Epithelial cell of alveolus of lung (primary cell): ENCODE data around the gene CARF. TPM values are rescaled to one million over a fixed set of nuclear protein-coding genes. Genes with fewer than 3 reads are reported as not detected.

Experiments
- total RNA-seq: library from RNA; depleted of rRNA; stranded (reverse); fragments of >200 nt; gene quantifications from 2 replicates; pipeline ENCODE4 v1.2.1, GENCODE V29; 2015

The CARF gene
- total RNA-seq: 3.6 and 11.3 TPM in 2 replicates

DNA sequence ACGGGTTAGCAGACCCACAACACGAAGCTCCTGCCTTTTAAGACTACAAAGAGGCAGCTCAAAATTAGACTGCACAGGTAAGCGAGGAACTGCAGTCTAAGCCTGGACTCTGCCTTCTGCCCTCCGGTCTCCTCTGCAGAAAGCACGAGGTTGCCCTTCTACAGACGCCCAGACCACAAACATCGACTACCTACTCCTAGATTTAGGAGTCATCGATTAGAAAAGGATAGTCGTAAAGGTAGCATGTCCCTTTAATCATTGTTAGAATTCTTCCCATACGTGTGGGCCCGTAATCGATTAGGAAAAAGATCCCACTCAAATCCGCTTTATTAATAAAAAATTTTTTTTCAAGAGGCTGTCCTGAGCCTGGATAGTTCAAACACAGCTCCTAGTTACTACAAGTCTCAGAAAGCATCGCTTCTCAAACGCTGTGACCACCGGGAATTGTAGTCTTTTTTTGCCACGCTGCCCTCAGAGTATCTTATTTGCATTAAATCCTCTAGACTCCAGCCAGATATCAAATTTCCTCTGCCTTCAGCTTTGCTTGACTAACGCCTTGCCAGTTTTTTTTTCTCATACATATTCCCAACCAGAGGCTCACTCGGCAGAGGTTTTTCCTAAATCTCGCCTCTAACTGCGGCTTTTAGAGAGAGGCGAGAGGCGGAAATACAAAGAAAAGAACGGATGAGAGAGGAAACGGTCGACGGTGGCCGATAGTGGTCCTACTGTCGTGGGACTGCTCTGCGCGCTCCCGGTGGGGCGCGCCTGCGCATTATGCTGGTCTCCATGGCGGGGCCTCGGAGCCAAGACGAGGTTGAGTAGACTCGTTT, at the start of gene CARF, which contains the start of gene WDR12:
TSS of gene CARF (plus strand) at position 764 of the 830 bp plus-strand sequence. CDS start 29,628 bp downstream, outside the sequence.
TSS of gene WDR12 (minus strand) at position 162 of the 830 bp plus-strand sequence. CDS start 197 bp downstream, outside the sequence.

DNA sequence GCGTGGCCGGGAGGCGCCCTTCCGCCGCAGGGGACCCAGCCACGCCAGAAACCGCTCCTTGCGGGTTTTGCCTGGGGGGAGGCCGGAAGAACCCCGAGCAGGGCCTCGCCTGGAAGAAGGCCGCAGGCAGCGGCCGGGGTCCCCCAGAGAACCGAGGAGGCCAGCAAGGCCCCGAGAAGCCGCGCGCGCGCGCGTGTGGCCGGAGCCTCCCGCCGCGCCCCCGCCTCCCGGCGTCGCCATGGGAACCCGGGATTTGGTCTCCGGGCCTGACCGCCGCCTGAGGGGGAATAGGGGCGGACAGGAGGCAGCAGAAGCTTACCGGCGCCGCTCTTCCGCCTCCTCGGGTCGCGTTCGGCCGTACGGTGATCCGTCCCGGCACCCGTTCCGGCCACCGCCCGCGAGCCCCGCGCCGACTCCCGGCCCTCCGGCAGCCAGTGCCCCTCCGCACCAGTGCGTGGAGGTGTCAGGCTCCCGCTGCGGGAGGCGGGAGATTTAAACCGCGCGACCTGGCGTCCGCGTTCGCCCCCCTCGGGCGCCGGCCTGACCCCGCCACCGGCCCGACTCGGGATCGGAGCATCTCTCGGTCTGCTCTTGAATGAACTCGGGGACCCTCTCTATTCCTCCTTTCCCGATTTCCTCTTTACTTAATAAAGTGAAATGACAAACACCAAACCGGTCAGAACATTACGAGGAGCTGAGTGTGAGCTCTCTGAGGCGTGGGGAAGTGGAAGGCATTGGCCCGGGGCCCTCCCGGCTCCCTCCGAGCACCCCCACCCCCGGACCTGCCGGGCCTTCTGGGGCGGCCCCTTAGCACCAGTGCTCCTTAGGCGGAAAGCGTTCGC, 40.6 kb upstream of the CARF start, which contains the start of gene ICA1L:
TSS of gene ICA1L (minus strand) at position 467 of the 842 bp plus-strand sequence. CDS start 42,757 bp downstream, outside the sequence.

GRCh38 chr2:203014456-203015199, 102.6 kb downstream of the CARF start, which contains the start of gene NBEAL1:
Gene NBEAL1 (plus strand): TSS chr2:203014875. CDS start chr2:203016385, 1,510 bp downstream.

Other genes with a start within 250 kb of the CARF start
- 1.8 and 4.9 TPM in 2 replicates for gene ICA1L, start 40.5 kb upstream of the CARF start, total RNA-seq
- 6.4 and 18.4 TPM in 2 replicates for gene WDR12, start 602 bp upstream of the CARF start, total RNA-seq
- 11.3 and 12.5 TPM in 2 replicates for gene NBEAL1, start 102.6 kb downstream of the CARF start, total RNA-seq